Activated T-cell treated with anti-CD3 and anti-CD28 coated beads for 24 hours (primary cell): ENCODE results near the gene CDH26.

ENCODE experiments used
- DNase-seq: peaks from one replicate; pipeline ENCODE4 v3.0.0-alpha.2; 2020; ENCODE audit warnings: low read depth

The CDH26 gene

GRCh38 chr20:59958123-59958522 is at the start of gene CDH26:
TSS of gene CDH26 (plus strand) at chr20:59958423. CDS start at chr20:59958727, 304 bp downstream.
- no peak for DNase-seq

- DNase-seq, result no peak
Measured at GRCh38 chr20:59908855-59909254, 49.4 kb upstream of the CDH26 start.

GRCh38 chr20:59911041-59911440 is 47.2 kb upstream of the CDH26 start:
- no peak for DNase-seq

DNA sequence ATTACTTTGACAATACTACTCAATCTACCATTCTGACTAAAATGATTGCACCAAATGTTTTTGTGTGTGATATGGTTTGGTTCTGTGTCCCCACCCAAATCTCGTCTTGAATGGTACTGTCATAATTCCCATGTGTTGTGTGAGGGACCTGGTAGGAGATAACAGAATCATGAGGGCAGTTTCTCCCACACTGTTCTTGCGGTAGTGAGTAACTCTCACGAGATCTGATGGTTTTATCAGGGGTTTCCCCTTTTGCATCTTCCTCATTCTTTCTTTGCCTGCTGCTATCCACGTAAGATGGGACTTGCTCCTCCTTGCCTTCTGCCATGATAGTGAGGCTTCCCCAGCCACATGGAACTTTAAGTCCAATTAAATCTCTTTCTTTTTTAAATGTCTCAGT is 45.6 kb upstream of the CDH26 start:
- DNase-seq, result no peak

- DNase-seq, result no peak
Measured at GRCh38 chr20:59920944-59921343, 37.3 kb upstream of the CDH26 start.

- DNase-seq, result no peak
Measured at GRCh38 chr20:59923514-59923913, 34.7 kb upstream of the CDH26 start.

- DNase-seq, result no peak
Measured at GRCh38 chr20:59925359-59925758, 32.9 kb upstream of the CDH26 start.

- DNase-seq, result no peak
Measured at GRCh38 chr20:59925899-59926298, 32.3 kb upstream of the CDH26 start.

DNA sequence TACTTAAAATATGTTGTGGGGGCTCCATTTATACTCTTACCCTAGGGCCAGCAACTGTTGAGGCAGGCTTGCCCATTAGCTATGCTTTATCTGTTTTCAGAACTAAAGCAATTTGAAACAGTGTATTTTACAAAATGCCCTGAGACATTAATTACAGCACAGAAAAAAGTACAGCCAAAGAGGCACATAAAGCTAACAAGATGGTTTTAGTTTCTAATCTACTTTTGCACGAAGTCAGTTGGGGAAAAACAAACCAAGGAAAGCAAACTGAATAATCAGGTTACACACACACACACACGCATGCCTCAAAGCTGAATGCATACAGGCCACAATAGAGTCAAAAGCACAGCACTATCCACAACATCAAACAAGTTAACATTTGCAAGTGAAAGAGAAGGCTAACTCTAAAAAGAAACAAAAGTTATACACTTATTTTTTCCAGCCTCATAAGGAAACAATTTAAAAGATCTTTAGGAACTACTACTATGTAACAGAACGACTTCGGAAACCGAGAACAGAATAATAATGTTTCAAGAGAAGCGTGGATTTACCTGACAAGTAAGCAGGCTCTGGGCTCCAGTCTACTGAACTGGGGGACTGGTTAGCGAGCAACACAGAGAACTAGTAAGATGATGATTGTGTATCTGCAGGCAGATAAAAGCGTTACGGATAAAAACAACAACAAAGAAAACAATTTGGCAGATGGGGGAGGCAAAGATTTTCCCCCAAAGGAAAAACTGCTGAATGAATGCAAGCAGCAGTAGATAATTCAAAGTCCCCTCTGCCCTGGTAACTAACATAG is 26.5 kb upstream of the CDH26 start:
- DNase-seq, result no peak

- DNase-seq, result no peak
Measured at GRCh38 chr20:59932616-59933295, 25.5 kb upstream of the CDH26 start.

- DNase-seq, result peak; percentile 44
Measured at GRCh38 chr20:59933296-59933848, 24.9 kb upstream of the CDH26 start, which contains the start of gene SYCP2. TSS of gene SYCP2 (minus strand) at chr20:59933637. CDS start at chr20:59922413, 11,224 bp downstream.

GRCh38 chr20:59933849-59934585 is 24.2 kb upstream of the CDH26 start:
- DNase-seq, result peak; percentile 71

- DNase-seq, result no peak
Measured at GRCh38 chr20:59935457-59936185, 22.6 kb upstream of the CDH26 start.

GRCh38 chr20:59936409-59936808 is 21.8 kb upstream of the CDH26 start:
- no peak for DNase-seq

DNA sequence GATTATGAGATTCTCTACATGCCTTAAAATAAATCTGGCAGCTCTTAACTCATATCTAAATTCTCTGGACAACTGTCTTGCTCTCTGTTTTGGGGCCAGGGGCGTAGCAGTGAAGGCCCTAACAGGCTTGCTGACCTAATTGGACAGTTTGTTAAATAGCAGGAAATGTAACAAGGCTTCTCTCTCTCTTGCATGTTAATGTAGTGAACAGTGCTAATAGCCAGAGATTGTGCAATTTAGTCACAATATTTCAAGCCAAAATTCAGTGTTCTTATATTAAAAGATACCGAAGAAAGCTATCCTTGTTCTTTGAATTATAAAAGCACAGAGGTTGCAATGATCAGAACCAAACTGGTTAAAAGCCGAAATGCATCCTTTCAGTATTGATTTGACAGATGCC is 21.1 kb upstream of the CDH26 start:
- DNase-seq, result no peak

GRCh38 chr20:59938221-59938620 is 20.0 kb upstream of the CDH26 start:
- DNase-seq, result no peak

DNA sequence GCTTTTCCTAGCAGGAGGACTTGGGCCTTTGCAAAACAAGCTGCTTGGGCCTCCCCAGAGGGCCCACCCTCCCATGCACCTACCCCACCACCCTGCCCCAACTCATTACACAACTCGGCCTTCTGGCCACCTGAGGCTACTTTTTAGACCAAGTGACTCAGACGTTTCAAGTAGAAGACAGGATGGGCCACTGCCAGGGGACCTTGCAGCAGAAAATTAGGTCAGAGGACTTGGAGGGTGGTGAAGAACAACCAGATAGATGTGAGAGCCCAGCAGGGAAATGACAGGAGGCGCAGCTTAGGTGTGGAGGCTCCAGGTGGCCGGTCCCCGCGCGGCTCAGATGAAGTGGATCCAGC is 19.5 kb upstream of the CDH26 start:
- DNase-seq, result no peak

- no peak for DNase-seq
Measured at GRCh38 chr20:59939052-59939878, 19.0 kb upstream of the CDH26 start.

DNA sequence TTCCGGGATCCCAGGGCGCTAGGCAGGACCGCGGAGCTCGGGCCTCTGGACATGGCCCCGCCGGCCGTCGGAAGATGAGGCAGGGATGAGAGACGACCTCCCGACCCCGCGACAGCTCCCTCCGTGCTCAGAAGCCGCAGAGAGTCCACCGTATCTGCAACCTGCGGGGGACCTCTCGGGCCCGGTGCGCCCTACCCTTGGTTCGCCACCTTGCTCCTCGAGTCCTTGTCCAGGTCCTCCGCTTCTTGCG is 18.4 kb upstream of the CDH26 start:
- DNase-seq, result no peak

DNA sequence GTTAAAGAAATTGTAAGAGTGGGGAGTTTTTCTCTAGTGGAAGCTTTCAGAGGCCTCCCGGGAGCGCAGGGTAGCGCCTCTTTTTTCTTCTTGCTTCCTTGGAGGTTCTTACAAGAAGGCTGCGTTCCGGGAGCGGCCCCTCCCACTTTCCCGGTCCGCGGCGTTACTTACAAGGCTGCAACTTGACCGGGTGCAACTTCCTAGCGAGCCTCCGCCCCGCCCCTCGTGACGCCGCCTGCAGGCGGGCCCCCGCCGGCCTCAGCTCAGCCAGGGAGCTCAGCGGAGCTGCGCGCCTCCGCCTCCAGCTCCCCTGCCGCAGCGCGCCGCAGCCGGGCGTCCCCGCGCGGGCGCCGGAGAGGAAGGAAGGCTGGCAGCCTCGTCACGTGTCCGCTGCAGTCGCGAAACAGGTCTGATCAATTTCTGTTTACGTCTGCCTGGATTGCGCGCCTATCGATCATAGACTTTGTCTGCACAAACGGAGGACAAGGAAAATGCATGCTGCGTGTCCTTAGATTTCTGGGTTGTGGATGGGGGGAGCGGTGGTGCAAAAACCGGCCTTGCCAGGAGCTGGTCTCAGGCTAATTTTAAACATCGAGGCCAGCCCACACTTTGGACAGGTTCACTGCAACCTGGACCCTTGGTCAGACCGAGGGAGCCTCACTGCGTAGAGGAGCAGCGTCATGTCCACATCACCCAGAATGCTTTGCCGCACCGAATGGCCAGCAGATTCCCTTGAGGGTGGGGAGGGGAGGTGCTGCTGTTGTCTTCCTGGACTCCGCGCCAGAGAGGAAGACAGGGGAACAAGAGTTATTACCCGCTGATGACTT is 17.9 kb upstream of the CDH26 start, which contains the start of the genes FAM217B and PPP1R3D:
TSS of gene FAM217B (plus strand) at position 261 of the 827 bp plus-strand sequence. CDS start 3,555 bp downstream, outside the sequence.
TSS of gene PPP1R3D (minus strand) at position 177 of the 827 bp plus-strand sequence. CDS start 374 bp downstream, outside the sequence.
- DNase-seq, result peak; percentile 87
